GM18951 (cell line): Measurements from ENCODE around the gene ZNRF2.

Source experiments
- POLR2A ChIP-seq: IDR thresholded peaks from 4 replicates; pipeline ENCODE4 v1.6.1; 2011; ENCODE audit warnings: mild to moderate bottlenecking; ENCODE audit not compliant: insufficient read length, insufficient read depth; ENCODE audit errors: extremely low read depth
- in situ Hi-C: fragments of 300-500 bp; cut with MboI; formaldehyde crosslinking; loops from one replicate; pipeline ENCODE4 v1.12.0; 2022; ENCODE audit warnings: low sequenced_read_pairs, mixed read lengths, inconsistent platforms; ENCODE audit not compliant: unreplicated experiment

ZNRF2 gene

GRCh38 chr7:30268586-30268985 is 15.8 kb upstream of the ZNRF2 start:
- in situ Hi-C loops = loop anchor here (25.0 kb wide), 1 partner anchor 294 kb away; no protein-coding TSS in a partner anchor
- TF ChIP-seq POLR2A = no peak

- in situ Hi-C loops = loop anchor here (25.0 kb wide), 1 partner anchor 293 kb away; no protein-coding TSS in a partner anchor
- TF ChIP-seq POLR2A = no peak
These were observed 14.9 kb upstream of the ZNRF2 start for GRCh38 chr7:30269490-30269889.

- no peak for TF ChIP-seq POLR2A
- in situ Hi-C loops = loop anchor here (10.0 to 25.0 kb wide), 2 partner anchors 106 to 291 kb away; no protein-coding TSS in a partner anchor
These were observed 13.5 kb upstream of the ZNRF2 start for GRCh38 chr7:30270921-30271320.

- no peak for TF ChIP-seq POLR2A
- in situ Hi-C loops = loop anchor here (10.0 to 25.0 kb wide), 2 partner anchors 107 to 290 kb away; no protein-coding TSS in a partner anchor
These were observed 12.3 kb upstream of the ZNRF2 start for GRCh38 chr7:30272126-30272525.

- in situ Hi-C loops = loop anchor here (10.0 to 25.0 kb wide), 2 partner anchors 109 to 289 kb away; no protein-coding TSS in a partner anchor
- no peak for TF ChIP-seq POLR2A
These were observed 10.8 kb upstream of the ZNRF2 start for GRCh38 chr7:30273552-30273951.

GRCh38 chr7:30274641-30275040 is 9.8 kb upstream of the ZNRF2 start:
- no peak for TF ChIP-seq POLR2A
- in situ Hi-C loops = loop anchor here (10.0 to 25.0 kb wide), 2 partner anchors 110 to 288 kb away; no protein-coding TSS in a partner anchor

GRCh38 chr7:30276203-30276900 is 8.0 kb upstream of the ZNRF2 start:
- TF ChIP-seq POLR2A = no peak
- in situ Hi-C loops = loop anchor here (10.0 kb wide), 1 partner anchor 112 kb away; no protein-coding TSS in a partner anchor

- TF ChIP-seq POLR2A = no peak
- in situ Hi-C loops = loop anchor here (10.0 kb wide), 1 partner anchor 114 kb away; no protein-coding TSS in a partner anchor
These were observed 6.0 kb upstream of the ZNRF2 start for GRCh38 chr7:30278376-30278775.

GRCh38 chr7:30278849-30279652 is 5.3 kb upstream of the ZNRF2 start:
- in situ Hi-C loops = loop anchor here (10.0 kb wide), 1 partner anchor 114 kb away; no protein-coding TSS in a partner anchor
- TF ChIP-seq POLR2A = no peak

GRCh38 chr7:30279653-30279904 is 4.8 kb upstream of the ZNRF2 start:
- in situ Hi-C loops = loop anchor here (10.0 kb wide), 1 partner anchor 115 kb away; no protein-coding TSS in a partner anchor

GRCh38 chr7:30280631-30281030 is 3.8 kb upstream of the ZNRF2 start:
- TF ChIP-seq POLR2A = no peak
- in situ Hi-C loops = no loop called here

More at GRCh38 chr7:30279653-30279904, 4.8 kb upstream of the ZNRF2 start:
- TF ChIP-seq POLR2A = no peak

GRCh38 chr7:30281263-30281662 is 3.1 kb upstream of the ZNRF2 start:
- in situ Hi-C loops = no loop called here

GRCh38 chr7:30281791-30282190 is 2.6 kb upstream of the ZNRF2 start:
- TF ChIP-seq POLR2A = no peak

More at GRCh38 chr7:30281263-30281662, 3.1 kb upstream of the ZNRF2 start:
- no peak for TF ChIP-seq POLR2A

GRCh38 chr7:30282735-30283134 is 1.7 kb upstream of the ZNRF2 start:
- in situ Hi-C loops = no loop called here
- no peak for TF ChIP-seq POLR2A

More at GRCh38 chr7:30281791-30282190, 2.6 kb upstream of the ZNRF2 start:
- in situ Hi-C loops = no loop called here

GRCh38 chr7:30285067-30285535 is 704 bp downstream of the ZNRF2 start:
- in situ Hi-C loops = no loop called here
- no peak for TF ChIP-seq POLR2A
